Measurements from ENCODE around the gene SCAMP5.
A peak's percentile ranks its signal among the peaks of the same experiment; 100 is the strongest.

Gene SCAMP5

DNA sequence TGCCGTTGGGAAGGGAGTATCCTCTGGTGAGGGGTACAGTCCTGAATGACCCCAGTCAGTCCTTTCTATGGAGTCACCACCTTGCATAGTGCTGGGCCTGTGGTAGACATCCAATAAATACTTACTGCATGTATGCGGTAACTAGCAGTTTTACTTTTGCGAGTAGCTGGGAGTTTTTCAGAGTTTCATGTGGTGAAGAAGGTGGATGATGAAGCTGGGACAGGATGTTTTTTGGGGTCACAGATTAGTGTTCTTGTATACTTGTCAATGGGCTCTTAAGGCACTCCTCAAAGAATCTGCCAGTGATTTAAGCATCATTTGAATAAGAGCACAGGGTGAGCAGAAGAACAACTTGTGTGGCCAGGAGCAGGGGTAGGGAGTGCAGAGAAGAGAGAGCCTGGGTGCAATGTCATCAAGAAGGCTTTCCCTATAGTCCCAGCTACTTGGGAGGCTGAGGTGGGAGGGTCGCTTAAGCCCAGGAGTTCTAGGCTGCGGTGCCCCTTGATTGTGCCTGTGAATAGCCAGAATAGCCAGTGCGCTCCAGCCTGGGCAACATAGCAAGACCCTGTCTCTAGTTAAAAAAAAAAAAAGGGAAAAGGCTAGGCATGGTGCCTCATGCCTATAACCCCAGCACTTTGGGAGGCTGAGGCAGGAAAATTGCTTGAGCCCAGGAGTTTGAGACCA, 50.1 kb downstream of the SCAMP5 start:
- H3K27ac ChIP-seq = peak overlapping the region; percentile 86
- TF ChIP-seq, protein P1, sequence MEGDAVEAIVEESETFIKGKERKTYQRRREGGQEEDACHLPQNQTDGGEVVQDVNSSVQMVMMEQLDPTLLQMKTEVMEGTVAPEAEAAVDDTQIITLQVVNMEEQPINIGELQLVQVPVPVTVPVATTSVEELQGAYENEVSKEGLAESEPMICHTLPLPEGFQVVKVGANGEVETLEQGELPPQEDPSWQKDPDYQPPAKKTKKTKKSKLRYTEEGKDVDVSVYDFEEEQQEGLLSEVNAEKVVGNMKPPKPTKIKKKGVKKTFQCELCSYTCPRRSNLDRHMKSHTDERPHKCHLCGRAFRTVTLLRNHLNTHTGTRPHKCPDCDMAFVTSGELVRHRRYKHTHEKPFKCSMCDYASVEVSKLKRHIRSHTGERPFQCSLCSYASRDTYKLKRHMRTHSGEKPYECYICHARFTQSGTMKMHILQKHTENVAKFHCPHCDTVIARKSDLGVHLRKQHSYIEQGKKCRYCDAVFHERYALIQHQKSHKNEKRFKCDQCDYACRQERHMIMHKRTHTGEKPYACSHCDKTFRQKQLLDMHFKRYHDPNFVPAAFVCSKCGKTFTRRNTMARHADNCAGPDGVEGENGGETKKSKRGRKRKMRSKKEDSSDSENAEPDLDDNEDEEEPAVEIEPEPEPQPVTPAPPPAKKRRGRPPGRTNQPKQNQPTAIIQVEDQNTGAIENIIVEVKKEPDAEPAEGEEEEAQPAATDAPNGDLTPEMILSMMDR (conservative IDR thresholded peaks at IDR 0.05) = no peak

- TF ChIP-seq, protein P1 (conservative IDR thresholded peaks at IDR 0.05) = no peak
- peak overlapping the region; percentile 42; the same call in 1 of the 2 replicates for H3K27ac ChIP-seq
Measured at GRCh38 chr15:75048394-75048793, 53.0 kb downstream of the SCAMP5 start.

GRCh38 chr15:75049392-75049791, 54.0 kb downstream of the SCAMP5 start:
- H3K27ac ChIP-seq = peak overlapping the region; percentile 42
- TF ChIP-seq, protein P1 (conservative IDR thresholded peaks at IDR 0.05) = no peak

DNA sequence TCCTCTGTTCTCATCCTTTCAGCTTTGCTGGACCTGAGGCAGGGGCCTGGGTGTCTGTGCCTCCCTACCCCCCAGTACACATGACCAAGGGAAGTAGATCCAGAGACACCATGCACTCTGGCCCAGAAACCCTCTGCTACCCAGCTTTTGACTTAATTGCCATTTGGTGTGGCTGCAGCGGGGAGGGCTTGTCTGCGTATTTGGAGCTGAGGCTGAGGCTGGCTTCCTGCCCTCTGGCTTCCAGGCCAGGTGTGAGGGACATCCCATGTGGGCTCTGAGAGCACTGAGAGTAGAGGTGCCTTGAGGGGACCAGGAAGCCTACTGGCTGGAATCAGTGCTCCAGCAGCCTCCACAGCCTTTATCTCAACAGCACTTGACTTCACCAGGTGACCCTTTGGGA, 54.9 kb downstream of the SCAMP5 start:
- TF ChIP-seq, protein P1 (conservative IDR thresholded peaks at IDR 0.05) = no peak
- H3K27ac ChIP-seq = no peak overlapping the region

GRCh38 chr15:75051191-75051608, 55.8 kb downstream of the SCAMP5 start:
- H3K27ac ChIP-seq = no peak overlapping the region
- TF ChIP-seq, protein P1 (conservative IDR thresholded peaks at IDR 0.05) = no peak

DNA sequence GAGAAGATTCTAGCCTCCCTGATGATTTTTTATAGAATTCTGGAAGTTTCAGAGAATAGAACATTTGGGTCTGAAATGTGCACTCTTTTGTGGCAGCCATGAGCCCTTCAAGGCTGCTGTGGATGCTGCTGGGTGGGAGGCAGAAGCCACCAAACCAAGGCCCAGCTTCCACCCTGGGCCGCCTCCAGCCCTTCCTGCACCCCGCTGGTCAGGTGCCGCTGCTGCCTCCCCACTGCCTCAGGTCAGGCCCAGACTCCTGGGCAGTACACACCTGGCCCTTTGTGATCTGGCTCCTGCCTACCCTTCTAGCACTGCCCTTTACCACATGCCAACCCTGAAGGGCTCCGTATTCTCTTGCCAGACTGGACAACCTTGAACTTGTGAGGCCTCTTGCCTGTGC, 56.3 kb downstream of the SCAMP5 start:
- no peak overlapping the region for H3K27ac ChIP-seq
- TF ChIP-seq, protein P1 (conservative IDR thresholded peaks at IDR 0.05) = no peak

DNA sequence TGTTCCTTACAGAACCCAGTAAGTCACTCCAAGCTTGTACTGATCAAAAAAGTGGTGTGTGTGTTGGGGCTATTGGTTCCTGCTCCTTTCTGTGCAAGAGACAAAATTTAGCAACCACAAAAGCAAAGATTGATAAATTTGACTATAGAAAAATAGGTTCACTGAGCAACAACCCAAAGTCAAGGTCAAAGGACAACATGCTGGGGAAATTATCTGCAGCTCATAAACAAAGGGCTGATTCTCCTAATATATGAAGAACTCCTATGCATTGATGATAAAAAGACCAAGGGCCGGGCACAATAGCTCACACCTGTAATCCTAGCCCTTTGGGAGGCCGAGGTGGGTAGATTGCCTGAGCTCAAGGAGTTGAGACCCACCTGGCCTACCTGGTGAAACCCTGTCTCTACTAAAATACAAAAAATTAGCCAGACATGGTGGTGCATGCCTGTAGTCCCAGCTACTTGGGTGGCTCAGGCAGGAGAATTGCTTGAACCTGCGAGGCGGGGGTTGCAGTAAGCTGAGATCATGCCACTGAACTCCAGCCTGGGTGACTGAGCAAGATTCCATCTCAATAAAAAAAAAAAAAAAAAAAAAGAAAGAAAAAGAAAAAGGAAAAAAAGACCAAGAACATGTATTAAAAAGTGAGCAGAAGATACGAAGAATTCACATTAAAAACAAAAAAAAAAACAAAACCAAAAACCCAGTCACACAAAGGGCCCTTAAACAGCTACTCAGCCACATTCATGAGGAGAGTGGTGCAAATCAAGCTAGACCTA, 57.8 kb downstream of the SCAMP5 start:
- TF ChIP-seq, protein P1 (conservative IDR thresholded peaks at IDR 0.05) = no peak
- H3K27ac ChIP-seq = peak overlapping the region; percentile 42
